Activated CD8-positive, alpha-beta memory T cell treated with anti-CD3 and anti-CD28 coated beads, Interleukin-2, amount 10 ng/mL, durations not matched to agents 7 days and 5 days (primary cell): Measurements from ENCODE around the gene LTBP3. TPM values are rescaled to one million over a fixed set of nuclear protein-coding genes. Genes with fewer than 3 reads are reported as not detected.

Experiments used
- ATAC-seq: fragments of 150-1000 bp; cut with Tn5 transposase; one replicate; pipeline ENCODE4 v1.10.0; 2021; ENCODE audit warnings: moderate library complexity
- CTCF ChIA-PET: fragments of 350-600 bp; sonication (Branson Sonifier 250); formaldehyde crosslinking; loops from one replicate; lab custom pipeline; 2021; ENCODE audit warnings: antibody characterized with exemption; lab: Charles Lee
- DNase-seq: peaks from one replicate; pipeline ENCODE4 v3.0.0-alpha.2; 2020
- H3K27ac Mint-ChIP-seq: one replicate; pipeline ENCODE4 v1.8.0; 2021; ENCODE audit warnings: mild to moderate bottlenecking, mixed read lengths
- H3K27me3 Mint-ChIP-seq: one replicate; pipeline ENCODE4 v1.8.0; 2021; ENCODE audit warnings: mixed read lengths
- H3K36me3 Mint-ChIP-seq: one replicate; pipeline ENCODE4 v1.8.0; 2021; ENCODE audit warnings: mild to moderate bottlenecking, mixed read lengths
- H3K4me1 Mint-ChIP-seq: one replicate; pipeline ENCODE4 v1.8.0; 2021; ENCODE audit warnings: mixed read lengths
- H3K4me3 Mint-ChIP-seq: one replicate; pipeline ENCODE4 v1.8.0; 2021; ENCODE audit warnings: mild to moderate bottlenecking, moderate library complexity, mixed read lengths
- H3K9me3 Mint-ChIP-seq: one replicate; pipeline ENCODE4 v1.8.0; 2022; ENCODE audit warnings: low read depth, mixed read lengths
- total RNA-seq, 2 experiments: library from RNA; stranded (reverse); gene quantifications; one replicate each; pipeline ENCODE4 v1.2.3, GENCODE V29; 2021

Gene LTBP3
- total RNA-seq, 2 experiments from 2014 or later = 46.2 to 46.8 TPM

DNA sequence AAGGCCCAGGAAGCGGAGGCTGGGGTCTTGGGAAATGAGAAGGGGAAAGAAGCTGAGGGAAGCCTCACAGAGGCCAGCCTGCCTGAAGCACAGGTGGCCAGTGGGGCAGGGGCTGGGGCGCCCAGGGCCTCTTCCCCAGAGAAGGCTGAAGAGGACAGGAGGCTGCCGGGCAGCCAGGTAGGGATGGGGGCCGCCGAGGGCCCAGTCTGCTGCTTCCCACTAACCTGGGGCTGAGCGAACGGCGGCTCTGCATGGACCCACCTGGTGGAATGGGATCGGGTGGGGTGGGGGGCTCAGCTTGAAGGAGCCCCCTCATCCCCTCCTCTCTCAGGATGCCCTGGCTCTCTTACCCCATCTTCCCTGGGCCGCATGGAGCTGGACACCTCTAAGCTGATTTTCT, 25.4 kb upstream of the LTBP3 start:
- CTCF ChIA-PET = interaction anchor here (1.0 to 3.0 kb wide), 2 partner anchors 11 kb away, joined by 6 to 12 read pairs; partner anchors contain the start of gene FAM89B
- DNase-seq (no peak), ATAC-seq (no peak)
- Mint-ChIP-seq H3K4me3 (no peak overlapping the region), H3K9me3 (no peaks in the 10 kb centered on the region), H3K4me1 (peaks cover 51% of the 10 kb centered on the region), H3K27ac (peak overlapping the region; percentile 48), H3K36me3 (peaks cover 31% of the 10 kb centered on the region), H3K27me3 (no peaks in the 10 kb centered on the region)

GRCh38 chr11:65581928-65582327, 23.8 kb upstream of the LTBP3 start:
- Mint-ChIP-seq H3K4me1 (peaks cover 47% of the 10 kb centered on the region), H3K9me3 (no peaks in the 10 kb centered on the region), H3K36me3 (peaks cover 31% of the 10 kb centered on the region), H3K27me3 (no peaks in the 10 kb centered on the region), H3K4me3 (no peak overlapping the region), H3K27ac (peak overlapping the region; percentile 31)
- CTCF ChIA-PET = interaction anchor here (1.0 to 3.0 kb wide), 3 partner anchors 12 to 41 kb away, joined by 3 to 12 read pairs (median 6); no protein-coding TSS in a partner anchor
- ATAC-seq = no peak
- DNase-seq = no peak

DNA sequence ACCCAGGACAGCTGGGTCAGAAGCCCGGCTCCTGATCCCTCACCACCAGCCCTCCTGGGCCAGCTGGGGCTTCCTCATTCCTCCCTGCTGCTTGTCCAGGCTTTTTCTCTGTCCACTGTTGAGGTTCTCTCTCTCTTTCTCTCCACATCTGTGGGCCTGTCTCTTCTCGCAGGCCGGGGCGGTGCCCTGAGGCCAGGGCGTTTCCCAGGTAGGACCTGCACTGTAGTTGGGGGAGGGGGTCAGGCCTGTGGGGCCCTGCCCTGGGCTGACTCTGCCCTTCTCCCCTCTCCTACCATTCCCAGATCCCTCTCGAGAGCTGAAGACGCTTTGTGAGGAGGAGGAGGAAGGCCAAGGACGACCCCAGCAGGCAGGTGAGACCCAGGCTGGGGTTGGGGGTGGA, 22.6 kb upstream of the LTBP3 start:
- no peak overlapping the region for H3K27ac Mint-ChIP-seq
- H3K27me3 Mint-ChIP-seq = no peaks in the 10 kb centered on the region
- no peak for DNase-seq
- H3K4me1 Mint-ChIP-seq = peaks cover 35% of the 10 kb centered on the region
- no peak for ATAC-seq
- CTCF ChIA-PET = interaction anchor here (1.6 to 7.1 kb wide), 2 partner anchors 10 to 40 kb away, joined by 6 to 172 read pairs; partner anchors contain the start of gene KCNK7
- peaks cover 28% of the 10 kb centered on the region for H3K36me3 Mint-ChIP-seq
- H3K9me3 Mint-ChIP-seq = no peaks in the 10 kb centered on the region
- H3K4me3 Mint-ChIP-seq = no peak overlapping the region

GRCh38 chr11:65580031-65580692, 22.0 kb upstream of the LTBP3 start:
- Mint-ChIP-seq H3K4me3 (no peak overlapping the region), H3K27ac (no peak overlapping the region), H3K36me3 (peaks cover 28% of the 10 kb centered on the region), H3K27me3 (no peaks in the 10 kb centered on the region), H3K4me1 (peaks cover 39% of the 10 kb centered on the region), H3K9me3 (no peaks in the 10 kb centered on the region)
- CTCF ChIA-PET = interaction anchor here (1.6 to 7.1 kb wide), 2 partner anchors 10 to 39 kb away, joined by 6 to 172 read pairs; partner anchors contain the start of gene KCNK7
- ATAC-seq = no peak
- no peak for DNase-seq

- peaks cover 24% of the 10 kb centered on the region for H3K36me3 Mint-ChIP-seq
- H3K27ac Mint-ChIP-seq = peak overlapping the region; percentile 25
- no peak for ATAC-seq
- peaks cover 42% of the 10 kb centered on the region for H3K4me1 Mint-ChIP-seq
- CTCF ChIA-PET = interaction anchor here (7.1 kb wide), 1 partner anchor 11 kb away, joined by 172 read pairs; the partner anchor contains the start of gene KCNK7
- DNase-seq = no peak
- no peaks in the 10 kb centered on the region for H3K27me3 Mint-ChIP-seq
- H3K4me3 Mint-ChIP-seq = no peak overlapping the region
- no peaks in the 10 kb centered on the region for H3K9me3 Mint-ChIP-seq
Measured at GRCh38 chr11:65579291-65579690, 21.1 kb upstream of the LTBP3 start.

DNA sequence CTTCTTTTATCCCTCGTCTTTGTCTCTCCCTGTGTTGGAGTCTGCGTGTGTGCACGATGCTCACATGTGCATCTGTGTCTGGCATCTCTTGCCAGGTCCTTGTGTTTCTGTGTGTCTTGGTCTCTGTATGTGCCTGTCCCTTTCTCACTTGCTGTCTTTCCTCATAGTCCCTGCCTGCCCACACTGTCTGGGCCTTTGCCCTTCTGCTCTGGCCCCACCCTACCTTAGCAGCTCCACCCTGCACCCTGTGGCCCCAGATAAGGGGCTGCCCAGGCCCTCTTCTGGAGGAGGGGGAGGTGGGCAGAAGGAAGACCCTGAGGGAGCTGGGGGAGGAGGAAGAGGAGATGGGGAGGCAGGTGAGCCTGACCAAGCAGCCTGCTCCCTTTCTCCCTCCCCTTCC, 20.5 kb upstream of the LTBP3 start:
- Mint-ChIP-seq H3K27me3 (no peaks in the 10 kb centered on the region), H3K36me3 (peaks cover 21% of the 10 kb centered on the region), H3K27ac (peak overlapping the region; percentile 39), H3K9me3 (no peaks in the 10 kb centered on the region), H3K4me3 (peak overlapping the region; percentile 50), H3K4me1 (peaks cover 40% of the 10 kb centered on the region)
- CTCF ChIA-PET = interaction anchor here (7.1 kb wide), 1 partner anchor 12 kb away, joined by 172 read pairs; the partner anchor contains the start of gene KCNK7
- no peak for DNase-seq
- ATAC-seq = no peak

- Mint-ChIP-seq H3K27ac (peak overlapping the region; percentile 65), H3K4me1 (peaks cover 41% of the 10 kb centered on the region), H3K36me3 (peaks cover 24% of the 10 kb centered on the region), H3K4me3 (peak overlapping the region; percentile 53), H3K9me3 (no peaks in the 10 kb centered on the region), H3K27me3 (no peaks in the 10 kb centered on the region)
- DNase-seq (no peak), ATAC-seq (no peak)
- CTCF ChIA-PET = interaction anchor here (3.5 to 7.1 kb wide), 2 partner anchors 12 to 37 kb away, joined by 38 to 172 read pairs; partner anchors contain the start of gene KCNK7
Measured at GRCh38 chr11:65578134-65578533, 20.0 kb upstream of the LTBP3 start.

DNA sequence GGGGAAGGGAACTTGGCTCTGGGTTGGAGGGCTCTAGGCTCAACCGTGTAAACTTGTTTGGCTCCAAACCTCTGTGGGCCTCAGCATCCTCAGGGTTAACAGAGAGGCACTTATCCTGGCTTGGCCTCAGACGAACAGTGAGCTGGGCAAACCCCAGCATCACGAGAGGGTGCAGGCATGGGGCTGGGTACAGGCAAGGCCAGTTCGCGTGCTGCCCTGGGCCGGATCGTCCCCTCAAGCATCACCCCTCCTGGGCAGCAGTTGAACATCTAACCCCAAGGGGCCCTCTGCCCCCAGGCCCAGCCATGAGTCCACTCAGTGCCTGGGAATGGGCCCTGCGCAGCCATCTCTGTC, 19.6 kb upstream of the LTBP3 start:
- Mint-ChIP-seq H3K27ac (peak overlapping the region; percentile 65), H3K4me1 (peaks cover 38% of the 10 kb centered on the region), H3K27me3 (no peaks in the 10 kb centered on the region), H3K9me3 (no peaks in the 10 kb centered on the region), H3K4me3 (peak overlapping the region; percentile 53), H3K36me3 (peaks cover 22% of the 10 kb centered on the region)
- CTCF ChIA-PET = interaction anchor here (0.9 to 7.1 kb wide), 3 partner anchors 12 to 37 kb away, joined by 3 to 172 read pairs (median 38); partner anchors contain the start of gene KCNK7
- DNase-seq = no peak
- no peak for ATAC-seq

- H3K27me3 Mint-ChIP-seq = no peaks in the 10 kb centered on the region
- peak overlapping the region; percentile 84 for H3K4me3 Mint-ChIP-seq
- H3K4me1 Mint-ChIP-seq = peaks cover 40% of the 10 kb centered on the region
- DNase-seq (peak; percentile 60), ATAC-seq (no peak)
- no peaks in the 10 kb centered on the region for H3K9me3 Mint-ChIP-seq
- peaks cover 20% of the 10 kb centered on the region for H3K36me3 Mint-ChIP-seq
- H3K27ac Mint-ChIP-seq = peak overlapping the region; percentile 84
- CTCF ChIA-PET = interaction anchor here (0.7 to 7.1 kb wide), 6 partner anchors 11 to 61 kb away, joined by 3 to 172 read pairs (median 7); partner anchors contain the start of genes KCNK7, MAP3K11, PCNX3 and SIPA1
Measured at GRCh38 chr11:65576867-65577755, 19.0 kb upstream of the LTBP3 start.

GRCh38 chr11:65576232-65576866, 18.2 kb upstream of the LTBP3 start:
- H3K36me3 Mint-ChIP-seq = peaks cover 17% of the 10 kb centered on the region
- no peaks in the 10 kb centered on the region for H3K27me3 Mint-ChIP-seq
- CTCF ChIA-PET = interaction anchor here (1.4 to 7.1 kb wide), 6 partner anchors 11 to 79 kb away, joined by 4 to 172 read pairs (median 7); partner anchors contain the start of genes KCNK7, MAP3K11 and PCNX3
- ATAC-seq (no peak), DNase-seq (peak; percentile 61)
- H3K9me3 Mint-ChIP-seq = no peaks in the 10 kb centered on the region
- H3K4me1 Mint-ChIP-seq = peaks cover 45% of the 10 kb centered on the region
- H3K4me3 Mint-ChIP-seq = peak overlapping the region; percentile 84
- peak overlapping the region; percentile 84 for H3K27ac Mint-ChIP-seq

- CTCF ChIA-PET = interaction anchor here (0.9 to 7.1 kb wide), 8 partner anchors 10 to 78 kb away, joined by 3 to 172 read pairs (median 4); partner anchors contain the start of genes KCNK7, MAP3K11 and PCNX3
- Mint-ChIP-seq H3K9me3 (no peaks in the 10 kb centered on the region), H3K4me3 (peak within 1 kb of the TSS; percentile 84), H3K36me3 (peaks cover 15% of the 10 kb centered on the region), H3K27ac (peak within 1 kb of the TSS; percentile 91), H3K27me3 (no peaks in the 10 kb centered on the region), H3K4me1 (peaks cover 49% of the 10 kb centered on the region)
- peak; percentile 40 for ATAC-seq
- peak; percentile 89 for DNase-seq
Measured at GRCh38 chr11:65575568-65576231, 17.5 kb upstream of the LTBP3 start, which contains the start of gene EHBP1L1. EHBP1L1 (plus strand) TSS chr11:65576053; CDS start chr11:65576303, 250 bp downstream.
